Measurements from ENCODE around the gene UPP2. TPM values are rescaled to one million over a fixed set of nuclear protein-coding genes. Genes with fewer than 3 reads are reported as not detected.

The UPP2 gene
- total and polyA plus RNA-seq, 2 of the 13 experiments (the other 11 are each of a cell fraction or from before 2014, with no cell fraction given): 0.07 to 0.28 TPM

DNA sequence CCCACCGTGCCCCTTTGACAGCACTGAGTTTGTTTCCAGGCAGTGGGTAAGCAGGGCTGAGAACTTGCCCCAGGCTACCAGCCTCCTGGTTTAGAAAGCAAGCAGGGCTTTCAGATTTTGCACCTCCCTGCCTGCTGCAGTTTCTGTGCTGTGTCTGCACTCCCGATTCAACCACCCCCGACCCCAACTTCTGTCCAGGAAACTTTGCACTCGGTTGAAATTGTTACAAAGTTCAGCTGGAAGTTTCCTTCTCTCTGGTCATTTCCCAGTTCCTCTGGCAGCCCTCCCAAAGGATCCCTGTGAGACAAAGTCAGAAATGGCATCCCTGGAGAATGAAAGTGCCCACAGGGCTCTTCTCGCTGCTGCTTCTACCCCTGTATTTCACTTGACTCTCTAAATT, 12.4 kb upstream of the UPP2 start:
- WGBS (ENCODE audit: low lambda C conversion rate): 29% methylated on average over 5 of the region's 5 CpGs
- BruUV-seq (replicated peaks): no TSS peak
- FAIRE-seq: no peak
- Histone ChIP-seq H3K4me2 (ENCODE audit: low read depth, low read length) (peak overlapping the region; percentile 78), H3K36me3 (replicated peaks in 1 of 2; ENCODE audit: control insufficient read depth in 1 of 2, insufficient read depth in 2 of 2, low read length in 2 of 2) (no peaks in the 10 kb centered on the region), H3K9ac (ENCODE audit: insufficient read depth, low read depth, low read length) (peak overlapping the region; percentile 27), H3K79me2 (ENCODE audit: insufficient read depth, low read length) (no peaks in the 10 kb centered on the region), H2AFZ (ENCODE audit: low read length) (peak overlapping the region; percentile 87), H3K9me3 (ENCODE audit: low read length) (peaks cover 11% of the 10 kb centered on the region), H4K20me1 (ENCODE audit: insufficient read depth, low read length) (no peaks in the 10 kb centered on the region), H3K4me1 (ENCODE audit: insufficient read depth, low read length) (peaks cover 26% of the 10 kb centered on the region), H3K27ac (ENCODE audit: extremely low read length, insufficient read depth, low read length) (no peak overlapping the region), H3K27me3 (ENCODE audit: control insufficient read depth in 1 of 2, insufficient read depth in 2 of 2, low read length in 2 of 2) (no peaks in the 10 kb centered on the region), H3K4me3 (replicated peaks in 1 of 3; ENCODE audit: insufficient read depth in 1 of 3, low read depth in 2 of 3, low read length in 3 of 3) (peak overlapping the region; percentile 18 to 64 (median 46); a peak in 4 of 6 replicates)
- ChIA-PET POLR2A (interaction anchor here (1.8 kb wide), 1 partner anchor 42 kb away, joined by 8 read pairs; no protein-coding TSS in a partner anchor), CTCF (ENCODE audit: low intra/inter-chr PET ratio, low total read pairs) (no interaction called here)
- in situ Hi-C loops (cut with HindIII; ENCODE audit: extremely low pct_ligation_motif_present, low pct_unique_long_range_greater_than_20kb) (no loop called here), intact Hi-C loops (cut with micrococcal nuclease; ENCODE audit: unreplicated experiment) (no loop called here)
- no peak for DNase-seq (ENCODE audit: low spot score)
- no peak for TF ChIP-seq ISL2 (CRISPR knock-in tag; IDR thresholded peaks at IDR 0.05)
- TF ChIP-seq RCOR2 (CRISPR knock-in tag; IDR thresholded peaks at IDR 0.05): no peak
- no peak for TF ChIP-seq ZC3H13 (CRISPR knock-in tag; IDR thresholded peaks at IDR 0.05)
- TF ChIP-seq ZNF292 (CRISPR knock-in tag; IDR thresholded peaks at IDR 0.05; ENCODE audit: borderline replicate concordance, low read depth): peak; percentile 80; the same call in 1 of the 2 replicates
- TF ChIP-seq PPARG (CRISPR knock-in tag; conservative IDR thresholded peaks at IDR 0.05): peak; percentile 62
- TF ChIP-seq, protein P1, sequence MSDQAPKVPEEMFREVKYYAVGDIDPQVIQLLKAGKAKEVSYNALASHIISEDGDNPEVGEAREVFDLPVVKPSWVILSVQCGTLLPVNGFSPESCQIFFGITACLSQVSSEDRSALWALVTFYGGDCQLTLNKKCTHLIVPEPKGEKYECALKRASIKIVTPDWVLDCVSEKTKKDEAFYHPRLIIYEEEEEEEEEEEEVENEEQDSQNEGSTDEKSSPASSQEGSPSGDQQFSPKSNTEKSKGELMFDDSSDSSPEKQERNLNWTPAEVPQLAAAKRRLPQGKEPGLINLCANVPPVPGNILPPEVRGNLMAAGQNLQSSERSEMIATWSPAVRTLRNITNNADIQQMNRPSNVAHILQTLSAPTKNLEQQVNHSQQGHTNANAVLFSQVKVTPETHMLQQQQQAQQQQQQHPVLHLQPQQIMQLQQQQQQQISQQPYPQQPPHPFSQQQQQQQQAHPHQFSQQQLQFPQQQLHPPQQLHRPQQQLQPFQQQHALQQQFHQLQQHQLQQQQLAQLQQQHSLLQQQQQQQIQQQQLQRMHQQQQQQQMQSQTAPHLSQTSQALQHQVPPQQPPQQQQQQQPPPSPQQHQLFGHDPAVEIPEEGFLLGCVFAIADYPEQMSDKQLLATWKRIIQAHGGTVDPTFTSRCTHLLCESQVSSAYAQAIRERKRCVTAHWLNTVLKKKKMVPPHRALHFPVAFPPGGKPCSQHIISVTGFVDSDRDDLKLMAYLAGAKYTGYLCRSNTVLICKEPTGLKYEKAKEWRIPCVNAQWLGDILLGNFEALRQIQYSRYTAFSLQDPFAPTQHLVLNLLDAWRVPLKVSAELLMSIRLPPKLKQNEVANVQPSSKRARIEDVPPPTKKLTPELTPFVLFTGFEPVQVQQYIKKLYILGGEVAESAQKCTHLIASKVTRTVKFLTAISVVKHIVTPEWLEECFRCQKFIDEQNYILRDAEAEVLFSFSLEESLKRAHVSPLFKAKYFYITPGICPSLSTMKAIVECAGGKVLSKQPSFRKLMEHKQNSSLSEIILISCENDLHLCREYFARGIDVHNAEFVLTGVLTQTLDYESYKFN (CRISPR knock-in tag; conservative IDR thresholded peaks at IDR 0.05): 0 out of 2 replicates have a peak, but pooled peaks have one; percentile 34
- peak; percentile 14; the same call in 1 of the 2 replicates for TF ChIP-seq RARA (CRISPR knock-in tag; IDR thresholded peaks at IDR 0.05)
- TF ChIP-seq SP140L (CRISPR knock-in tag; IDR thresholded peaks at IDR 0.05; ENCODE audit: borderline replicate concordance): no peak
- 0 out of 2 replicates have a peak, but pooled peaks have one; percentile 22 for TF ChIP-seq ZNF441 (CRISPR knock-in tag; IDR thresholded peaks at IDR 0.05; ENCODE audit: borderline replicate concordance)
- TF ChIP-seq WIZ (CRISPR knock-in tag; IDR thresholded peaks at IDR 0.05): no peak
- TF ChIP-seq FIP1L1 (IDR thresholded peaks at IDR 0.05; ENCODE audit: borderline replicate concordance, insufficient read depth, low read depth, low read length): no peak
- TF ChIP-seq, protein P2, sequence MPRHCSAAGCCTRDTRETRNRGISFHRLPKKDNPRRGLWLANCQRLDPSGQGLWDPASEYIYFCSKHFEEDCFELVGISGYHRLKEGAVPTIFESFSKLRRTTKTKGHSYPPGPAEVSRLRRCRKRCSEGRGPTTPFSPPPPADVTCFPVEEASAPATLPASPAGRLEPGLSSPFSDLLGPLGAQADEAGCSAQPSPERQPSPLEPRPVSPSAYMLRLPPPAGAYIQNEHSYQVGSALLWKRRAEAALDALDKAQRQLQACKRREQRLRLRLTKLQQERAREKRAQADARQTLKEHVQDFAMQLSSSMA (CRISPR knock-in tag; IDR thresholded peaks at IDR 0.05): 0 out of 2 replicates have a peak, but pooled peaks have one; percentile 61
- TF ChIP-seq ZNF562 (CRISPR knock-in tag; IDR thresholded peaks at IDR 0.05; ENCODE audit: borderline replicate concordance): no peak
- TF ChIP-seq HNF4G (IDR thresholded peaks at IDR 0.05; ENCODE audit: borderline replicate concordance, low read depth, low read length): peak; percentile 12; the same call in 1 of the 2 replicates
- TF ChIP-seq HNF4G (CRISPR knock-in tag; IDR thresholded peaks at IDR 0.05; ENCODE audit: borderline replicate concordance, low read depth): peak; percentile 53; the same call in 1 of the 2 replicates
- no peak for TF ChIP-seq ZNF589 (CRISPR knock-in tag; conservative IDR thresholded peaks at IDR 0.05)
- no peak for TF ChIP-seq NR2F1 (CRISPR knock-in tag; IDR thresholded peaks at IDR 0.05)
- no peak for TF ChIP-seq ZNF841 (CRISPR knock-in tag; IDR thresholded peaks at IDR 0.05; ENCODE audit: borderline replicate concordance)
- no peak for TF ChIP-seq ZSCAN9 (CRISPR knock-in tag; IDR thresholded peaks at IDR 0.05; ENCODE audit: borderline replicate concordance)
- no peak for TF ChIP-seq EHMT2 (IDR thresholded peaks at IDR 0.05; ENCODE audit: borderline replicate concordance, low read depth, low read length)
- no peak for TF ChIP-seq ZNF446 (CRISPR knock-in tag; IDR thresholded peaks at IDR 0.05)
- no peak for TF ChIP-seq ZNF720 (CRISPR knock-in tag; IDR thresholded peaks at IDR 0.05)
- no peak for TF ChIP-seq EEA1 (CRISPR knock-in tag; IDR thresholded peaks at IDR 0.05; ENCODE audit: borderline replicate concordance)
- ATAC-seq: peak; percentile 50
